H4 (cell line): Measurements from ENCODE around the gene TBXA2R. TPM values are rescaled to one million over a fixed set of nuclear protein-coding genes. Genes with fewer than 3 reads are reported as not detected.
"Not testable (repeated sequence)": the region's sequence is repeated elsewhere in the genome, so short reads cannot be mapped to it uniquely, and the experiment has no call there.

Experiments
- DNase-seq: peaks from one replicate; pipeline ENCODE4 v3.0.0-alpha.2; 2015; ENCODE audit warnings: low spot score
- total RNA-seq: library from RNA; depleted of rRNA; stranded (reverse); fragments of >200 nt; shearing (Covaris generic); gene quantifications from 2 replicates; pipeline ENCODE4 v1.2.3, GENCODE V29; 2014

TBXA2R gene
- total RNA-seq, 1 experiment from 2014 or later: not detected

DNA sequence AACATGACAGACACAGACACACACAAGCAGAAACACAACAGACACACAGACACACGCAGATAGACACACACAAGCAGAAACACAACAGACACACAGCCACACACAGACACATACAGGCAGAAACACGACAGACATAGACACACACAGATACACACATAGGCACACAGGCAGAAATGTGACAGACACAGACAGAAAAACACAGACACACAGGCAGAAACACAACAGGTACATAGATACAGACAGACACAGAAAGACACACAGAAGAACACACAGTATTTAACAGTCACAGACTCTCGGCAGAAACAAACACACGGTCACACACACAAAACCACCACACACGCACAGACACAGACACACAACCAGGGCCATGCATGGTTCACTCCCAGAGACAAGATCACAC, 905 bp downstream of the TBXA2R start:
- DNase-seq: no peak

- no peak for DNase-seq
Measured at GRCh38 chr19:3605361-3605760, 1.3 kb downstream of the TBXA2R start.

DNA sequence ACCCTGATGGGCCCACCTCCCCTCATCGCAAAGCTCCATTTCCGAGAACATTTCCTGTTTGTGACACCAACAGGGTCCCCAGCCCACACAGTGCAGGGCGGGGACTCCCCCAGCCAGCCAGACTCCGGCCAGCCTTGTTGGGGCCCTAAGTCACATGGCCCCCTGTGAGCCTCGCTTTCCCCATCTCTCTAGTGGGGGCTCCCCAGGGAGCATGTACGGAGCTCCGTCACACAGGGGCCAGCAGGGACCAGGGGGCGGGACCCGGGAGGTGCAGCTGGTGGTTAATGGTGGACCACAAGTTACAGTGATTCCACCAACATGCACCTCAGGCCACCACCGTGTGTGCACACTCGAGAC, 1.7 kb downstream of the TBXA2R start:
- DNase-seq: no peak

- DNase-seq: no peak
Measured at GRCh38 chr19:3604227-3604986, 2.3 kb downstream of the TBXA2R start.

DNA sequence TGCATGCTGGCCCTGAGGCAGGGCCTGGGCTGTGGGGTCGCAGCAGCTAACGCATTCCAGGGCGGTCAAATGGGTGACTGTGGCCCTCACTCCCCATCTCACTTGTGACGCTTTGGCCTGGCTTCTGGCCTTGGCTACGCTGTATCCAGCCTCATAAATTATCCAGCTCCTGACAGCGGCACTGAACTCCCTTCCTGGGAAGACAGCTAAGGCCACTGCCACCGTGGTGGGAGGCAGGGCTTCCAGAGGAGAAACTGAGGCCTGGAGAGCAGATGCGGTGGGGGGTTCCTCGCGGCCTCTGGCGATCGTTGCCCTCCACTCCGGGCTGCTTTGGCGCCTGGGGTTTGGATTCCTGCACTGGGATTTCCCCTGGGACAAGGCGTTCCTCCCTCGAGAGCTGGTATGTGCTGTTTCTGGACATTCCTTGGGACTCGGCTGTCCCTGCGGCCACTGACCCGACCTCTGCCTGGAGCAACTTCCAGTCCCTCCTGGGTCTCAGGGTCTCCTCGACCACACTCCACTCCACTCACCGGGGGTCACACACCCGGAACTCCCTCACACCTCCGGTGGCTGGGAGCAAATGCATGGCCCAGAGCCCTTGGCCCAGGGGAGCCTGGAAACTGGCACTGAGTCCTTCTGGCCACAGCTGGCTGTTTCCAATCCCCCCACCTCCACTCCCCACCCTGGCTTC, 3.4 kb downstream of the TBXA2R start:
- DNase-seq: no peak

DNA sequence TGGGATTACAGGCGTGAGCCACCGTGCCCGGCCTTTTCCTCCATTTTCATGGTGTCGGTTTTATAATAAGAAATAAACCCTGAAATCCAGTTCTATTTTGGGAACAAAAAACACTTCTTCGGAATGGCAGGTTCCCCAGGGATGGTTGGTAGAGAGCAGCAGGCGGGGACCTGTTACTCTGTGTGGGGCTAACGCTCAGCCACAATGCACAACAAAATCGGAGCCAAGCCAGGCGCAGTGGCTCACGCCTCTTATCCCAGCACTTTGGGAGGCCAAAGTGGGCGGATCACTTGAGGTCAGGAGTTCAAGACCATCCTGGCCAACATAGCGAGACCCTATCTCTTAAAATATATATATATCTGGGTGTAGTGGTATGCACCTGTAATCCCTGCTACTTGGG, 5.7 kb downstream of the TBXA2R start:
- DNase-seq: no peak

DNA sequence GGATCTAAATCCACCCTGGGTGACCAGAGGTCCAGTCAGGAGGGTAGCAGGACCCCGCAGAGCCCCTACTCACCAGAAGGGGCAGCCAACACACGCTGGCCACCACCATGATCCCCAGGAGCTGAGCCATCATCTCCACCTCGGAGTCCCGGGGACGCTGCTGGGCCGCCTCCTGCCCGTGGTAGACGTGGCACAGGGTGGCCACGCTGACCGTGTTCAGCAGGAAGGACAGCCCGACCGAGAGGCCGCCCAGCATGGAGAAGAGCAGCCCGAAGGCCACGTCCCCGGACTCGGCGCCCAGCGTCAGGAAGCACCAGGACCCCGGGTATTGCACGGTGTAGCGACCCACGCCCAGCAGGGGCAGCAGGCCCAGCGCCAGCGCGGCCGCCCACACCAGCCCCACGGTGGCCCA, 6.9 kb downstream of the TBXA2R start:
- no peak for DNase-seq

DNA sequence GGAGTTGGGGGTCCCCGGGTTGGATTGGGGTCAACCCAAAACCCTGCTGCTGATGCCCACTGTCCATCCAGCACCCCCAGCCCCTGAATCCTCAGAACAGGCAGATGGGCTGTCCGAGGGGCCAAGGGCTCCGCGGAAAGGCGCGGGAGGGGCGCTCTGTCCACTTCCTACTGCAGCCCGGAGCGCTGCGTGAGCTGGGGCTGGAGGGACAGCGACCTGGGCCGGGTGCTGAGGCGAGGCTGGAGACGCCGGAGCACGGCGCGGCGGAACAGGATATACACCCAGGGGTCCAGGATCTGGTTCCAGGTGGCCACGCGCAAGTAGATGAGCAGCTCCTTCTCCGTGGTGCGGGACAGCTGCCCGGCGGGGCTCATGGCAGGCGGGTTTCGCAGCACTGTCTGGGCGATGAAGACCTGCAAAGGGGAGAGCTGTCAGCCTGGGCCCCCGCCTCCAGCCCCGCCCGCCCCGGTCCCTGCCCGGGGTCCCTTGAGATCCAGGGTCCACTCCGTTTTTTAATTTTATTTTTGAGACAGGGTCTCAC, 11.1 kb downstream of the TBXA2R start:
- DNase-seq: no peak

DNA sequence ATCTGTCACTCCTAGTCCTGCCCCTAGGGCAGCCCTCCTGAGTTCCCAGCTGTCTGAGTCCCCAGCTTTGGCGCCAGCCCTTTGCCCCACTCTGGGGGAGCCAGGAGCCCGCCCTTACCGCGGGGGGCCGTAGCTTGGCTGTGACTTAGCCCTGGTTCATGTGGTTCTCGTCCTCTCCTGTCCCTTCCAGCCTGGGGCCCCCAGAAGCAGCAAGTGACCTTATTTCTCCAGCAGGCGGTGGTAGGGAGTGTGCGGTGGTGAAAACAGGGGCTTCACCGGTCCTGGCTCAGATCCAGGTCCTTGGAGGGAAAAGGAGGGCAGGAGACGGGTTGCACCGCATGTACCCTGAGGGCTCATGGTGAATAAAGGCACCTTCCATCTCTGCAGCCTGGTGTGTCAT, 13.5 kb downstream of the TBXA2R start:
- DNase-seq: no peak

- no peak for DNase-seq
Measured at GRCh38 chr19:3591876-3592613, 14.6 kb downstream of the TBXA2R start.

- DNase-seq: no peak
Measured at GRCh38 chr19:3590991-3591659, 15.6 kb downstream of the TBXA2R start.

- no peak for DNase-seq
Measured at GRCh38 chr19:3589949-3590348, 16.7 kb downstream of the TBXA2R start.

DNA sequence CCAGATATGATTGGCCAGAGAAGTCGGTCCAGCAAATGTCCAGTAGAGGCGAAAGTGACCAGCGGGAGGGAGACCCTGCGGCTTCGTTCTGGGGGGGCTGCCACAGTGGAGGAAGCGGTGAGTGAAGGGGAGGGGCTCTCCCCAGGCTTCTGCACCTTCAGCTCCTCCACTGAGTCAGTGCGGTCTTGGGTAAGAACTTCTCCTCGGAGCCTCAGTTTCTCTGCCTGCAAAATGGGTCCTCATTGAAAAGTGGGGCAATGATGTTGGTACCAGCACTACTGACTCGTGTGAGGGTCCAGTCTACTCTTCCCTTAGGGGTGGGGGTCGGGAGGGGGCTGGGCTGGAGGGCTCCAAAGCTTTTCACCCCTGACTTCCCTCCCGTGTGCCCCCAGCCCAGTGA, 17.2 kb downstream of the TBXA2R start:
- DNase-seq: no peak

DNA sequence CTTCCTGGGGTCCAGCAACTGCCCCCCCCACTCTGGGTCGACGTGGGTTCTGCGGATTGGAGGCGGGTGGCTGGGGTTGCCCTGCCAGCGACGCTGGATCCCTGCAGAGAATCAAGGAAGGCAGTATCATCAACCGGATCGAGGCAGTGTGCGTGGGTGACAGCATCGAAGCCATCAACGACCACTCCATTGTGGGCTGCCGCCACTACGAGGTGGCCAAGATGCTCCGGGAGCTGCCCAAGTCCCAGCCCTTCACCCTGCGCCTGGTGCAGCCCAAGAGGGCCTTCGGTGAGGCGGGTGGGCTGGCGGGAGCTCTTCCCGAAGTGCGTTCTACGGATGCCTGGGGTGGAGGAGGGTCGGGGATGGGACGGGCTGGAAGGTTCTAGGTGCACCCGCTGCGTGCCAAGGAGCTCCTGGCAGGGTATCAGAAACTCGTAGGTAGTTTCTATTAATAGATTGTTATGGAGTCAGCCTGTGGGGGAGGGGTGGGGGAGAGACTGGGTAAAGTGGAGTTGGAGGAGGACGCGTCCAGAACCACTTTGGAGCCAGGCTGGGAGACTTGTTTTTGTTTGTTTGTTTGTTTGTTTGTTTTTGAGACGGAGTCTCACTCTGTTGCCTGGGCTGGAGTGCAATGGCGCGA, 19.8 kb downstream of the TBXA2R start:
- no peak for DNase-seq

DNA sequence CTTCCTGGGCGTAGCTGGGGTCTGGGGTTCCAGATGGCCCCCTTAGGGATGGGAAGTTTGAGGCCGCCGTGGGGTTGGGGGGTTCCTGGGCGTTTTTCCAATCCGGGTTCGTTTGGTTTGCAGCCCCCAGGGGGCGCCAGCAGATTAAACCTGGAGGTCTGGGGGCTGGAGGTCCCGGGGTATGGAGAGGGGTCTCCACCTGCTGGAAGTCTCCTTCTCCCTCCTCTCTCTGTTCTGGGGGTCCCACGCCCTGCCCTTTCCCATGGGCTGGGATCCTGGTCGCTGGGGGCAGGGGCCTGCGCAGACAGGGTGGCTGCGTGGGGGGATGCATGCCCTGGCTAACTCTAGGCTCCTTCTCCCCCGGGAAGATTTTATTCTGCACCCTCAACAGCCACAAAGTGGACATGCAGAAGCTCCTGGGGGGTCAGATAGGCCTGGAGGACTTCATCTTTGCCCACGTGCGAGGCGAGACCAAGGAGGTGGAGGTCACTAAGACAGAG, 20.5 kb downstream of the TBXA2R start:
- no peak for DNase-seq

GRCh38 chr19:3585301-3586126, 21.2 kb downstream of the TBXA2R start, which contains the start of gene GIPC3:
TSS of gene GIPC3 (plus strand) at chr19:3585478. CDS start at chr19:3585598, 120 bp downstream.
- DNase-seq: no peak

DNA sequence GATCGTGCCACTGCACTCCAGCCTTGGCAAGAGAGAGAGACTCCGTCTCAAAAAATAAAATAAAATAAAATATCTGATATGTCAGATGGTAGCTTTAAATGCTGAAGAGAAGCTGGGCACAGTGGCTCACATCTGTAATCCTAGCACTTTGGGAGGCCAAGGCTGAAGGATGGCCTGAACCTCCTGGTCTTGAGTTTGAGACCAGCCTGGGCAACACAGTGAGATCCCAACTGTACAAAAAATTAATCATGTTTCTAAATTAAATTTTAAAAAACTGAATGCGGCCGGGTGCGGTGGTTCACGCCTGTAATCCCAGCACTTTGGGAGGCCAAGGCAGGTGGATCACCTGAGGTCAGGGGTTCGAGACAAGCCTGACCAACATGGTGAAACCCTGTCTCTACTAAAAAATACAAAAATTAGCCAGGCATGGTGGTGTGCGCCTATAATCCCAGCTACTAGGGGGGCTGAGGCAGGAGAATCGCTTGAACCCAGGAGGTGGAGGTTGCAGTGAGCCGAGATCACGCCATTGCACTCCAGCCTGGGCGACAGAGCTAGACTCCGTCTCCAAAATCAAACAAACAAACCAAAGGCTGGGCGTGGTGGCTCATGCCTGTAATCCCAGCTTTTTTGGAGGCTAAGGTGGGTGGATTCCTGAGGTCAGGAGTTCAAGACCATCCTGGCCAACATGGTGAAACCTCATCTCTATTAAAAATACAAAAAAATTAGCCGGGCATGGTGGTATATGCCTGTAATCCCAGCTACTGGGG, 22.5 kb downstream of the TBXA2R start:
- not testable (repeated sequence) for DNase-seq

DNA sequence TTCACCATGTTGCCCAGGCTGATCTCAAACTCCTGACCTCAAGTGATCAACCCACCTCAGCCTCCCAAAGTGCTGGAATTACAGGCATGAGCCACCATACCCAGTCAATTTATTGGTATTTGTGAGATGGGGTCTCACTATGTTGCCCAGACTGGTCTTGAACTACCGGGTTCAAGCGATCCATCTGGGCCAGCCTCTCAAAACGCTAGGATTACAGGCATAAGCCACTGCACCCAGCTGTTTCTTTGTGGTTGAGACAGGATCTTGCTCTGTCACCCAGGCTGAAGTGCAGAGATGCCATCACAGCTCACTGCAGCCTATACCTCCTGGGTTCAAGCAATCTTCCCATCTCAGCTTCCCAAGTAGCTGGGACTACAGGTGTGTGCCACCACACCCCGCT, 24.9 kb downstream of the TBXA2R start:
- DNase-seq: peak; percentile 1

DNA sequence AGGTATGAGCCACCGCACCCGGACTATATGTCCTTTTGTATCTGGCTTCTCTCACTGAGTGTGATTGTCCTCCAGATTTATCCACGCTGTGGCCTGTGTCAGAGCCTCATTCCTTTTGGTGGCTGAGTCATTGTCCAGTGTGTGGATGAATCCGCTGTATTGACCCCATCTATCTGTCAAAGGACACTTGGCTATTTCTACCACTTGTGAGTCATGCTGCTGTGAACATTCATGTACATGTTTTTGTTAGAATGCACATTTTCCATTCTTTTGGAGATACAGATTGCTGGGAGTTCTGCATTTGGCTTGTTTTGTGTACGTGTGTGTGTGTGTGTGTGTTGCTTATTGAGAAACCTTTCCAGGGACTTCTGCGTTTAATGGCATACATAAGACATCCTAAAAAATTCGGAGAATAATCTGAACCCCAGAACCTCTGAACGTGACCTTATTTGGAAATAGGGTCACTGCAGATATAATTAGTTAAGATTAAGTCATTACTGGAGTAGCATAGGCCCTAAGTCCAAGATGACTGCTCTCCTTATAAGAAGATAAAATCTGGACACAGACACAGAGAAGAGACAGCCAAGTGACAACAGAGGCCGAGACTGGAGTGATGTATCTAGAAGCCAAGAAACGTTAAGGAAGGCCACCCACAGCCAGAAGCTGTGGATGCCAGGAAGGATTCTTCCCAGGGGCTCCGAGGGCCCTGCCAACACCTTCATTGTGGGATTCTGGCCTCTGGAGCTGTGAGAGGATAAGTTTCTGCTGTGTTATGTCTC, 26.3 kb downstream of the TBXA2R start:
- DNase-seq: peak; percentile 24
